Caco-2 (cell line): ENCODE results near the gene LMAN1L. TPM values are rescaled to one million over a fixed set of nuclear protein-coding genes. Genes with fewer than 3 reads are reported as not detected.
A peak's percentile ranks its signal among the peaks of the same experiment; 100 is the strongest.

Experiments used
- BruUV-seq: library from RNA; stranded (reverse); fragments of 400-500 nt; replicated peaks from 2 replicates; lab custom pipeline; 2021; lab: Mats Ljungman, UMichigan
- CTCF ChIA-PET: fragments of 300-600 bp; sonication (Branson Sonifier 250); formaldehyde crosslinking; loops from one replicate; lab custom pipeline; 2022; ENCODE audit warnings: antibody characterized with exemption; lab: Charles Lee
- POLR2A ChIA-PET: fragments of 300-600 bp; sonication (Branson Sonifier 250); formaldehyde crosslinking; loops from one replicate; lab custom pipeline; 2022; ENCODE audit warnings: antibody characterized with exemption; lab: Charles Lee
- DNase-seq, 2 experiments: peaks; one replicate each; pipeline versions ENCODE4 v3.0.0 to v3.0.0-alpha.2; 2020 to 2022
- H3K27me3 ChIP-seq: replicated peaks from 2 replicates; pipeline ENCODE4 v1.6.0; 2011; ENCODE audit warnings: low read length; ENCODE audit not compliant: control insufficient read depth, insufficient read depth
- H3K36me3 ChIP-seq: 2 replicates; pipeline ENCODE4 v1.5.1; 2011; ENCODE audit warnings: low read length; ENCODE audit not compliant: control insufficient read depth, insufficient read depth
- H3K4me1 ChIP-seq: fragments of 250-450 bp; sonication (Bioruptor Pico); 2 replicates; pipeline ENCODE4 v1.5.1; 2020; ENCODE audit warnings: mild to moderate bottlenecking
- H3K4me3 ChIP-seq: 2 replicates; pipeline ENCODE4 v1.5.1; 2011; ENCODE audit warnings: low read depth, mild to moderate bottlenecking, control low read depth, low read length
- H3K9me3 ChIP-seq: fragments of 250-450 bp; sonication (Bioruptor Pico); 2 replicates; pipeline ENCODE4 v1.5.1; 2020; ENCODE audit warnings: mild to moderate bottlenecking, moderate library complexity
- H3K27ac Mint-ChIP-seq: one replicate; pipeline ENCODE4 v1.8.0; 2022; ENCODE audit warnings: mixed read lengths; ENCODE audit not compliant: unreplicated experiment
- H3K27me3 Mint-ChIP-seq: one replicate; pipeline ENCODE4 v1.8.0; 2022; ENCODE audit warnings: mixed read lengths; ENCODE audit not compliant: insufficient read depth, unreplicated experiment
- H3K36me3 Mint-ChIP-seq: one replicate; pipeline ENCODE4 v1.8.0; 2022; ENCODE audit warnings: mild to moderate bottlenecking, mixed read lengths; ENCODE audit not compliant: insufficient read depth, unreplicated experiment
- H3K4me1 Mint-ChIP-seq: one replicate; pipeline ENCODE4 v1.8.0; 2022; ENCODE audit warnings: low read depth, mixed read lengths; ENCODE audit not compliant: unreplicated experiment
- H3K4me3 Mint-ChIP-seq: one replicate; pipeline ENCODE4 v1.8.0; 2022; ENCODE audit warnings: mild to moderate bottlenecking, moderate library complexity, mixed read lengths; ENCODE audit not compliant: unreplicated experiment
- H3K9me3 Mint-ChIP-seq: one replicate; pipeline ENCODE4 v1.8.0; 2022; ENCODE audit warnings: mixed read lengths; ENCODE audit not compliant: unreplicated experiment
- CTCF ChIP-seq, 2 experiments: fragments of 200-600 bp in 1 of 2; IDR thresholded peaks; 1 replicate in 1 of 2; 2 replicates in 1 of 2; pipeline versions ENCODE4 v1.5.1 to v1.8.0; 2011 to 2022; ENCODE audit warnings: antibody characterized with exemption in 1 of 2, control low read depth in 1 of 2, inconsistent platforms in 1 of 2, low read depth in 1 of 2, low read length in 1 of 2, mild to moderate bottlenecking in 1 of 2, moderate library complexity in 1 of 2; ENCODE audit not compliant: insufficient read depth in 1 of 2, severe bottlenecking in 1 of 2, unreplicated experiment in 1 of 2
- intact Hi-C: fragments of 100-400 bp; cut with micrococcal nuclease; formaldehyde crosslinking; loops from one replicate; pipeline ENCODE4 v1.10.0; 2022; ENCODE audit not compliant: unreplicated experiment
- total RNA-seq: library from RNA; stranded (reverse); gene quantifications from 2 replicates; pipeline ENCODE4 v1.2.3, GENCODE V29; 2022

LMAN1L gene
- total RNA-seq, 1 experiment from 2014 or later, result not detected

- H3K4me3 Mint-ChIP-seq, result no peak overlapping the region
- POLR2A ChIA-PET, result interaction anchor here (0.6 kb wide), 1 partner anchor 25 kb away, joined by 6 read pairs; no protein-coding TSS in a partner anchor
Measured at GRCh38 chr15:74838746-74839525, 26.3 kb downstream of the LMAN1L start.

GRCh38 chr15:74839526-74840395, 27.1 kb downstream of the LMAN1L start:
- no peaks in the 10 kb centered on the region for H3K9me3 ChIP-seq
- Mint-ChIP-seq H3K9me3 (no peaks in the 10 kb centered on the region), H3K4me1 (peaks cover 6% of the 10 kb centered on the region), H3K4me3 (no peak overlapping the region), H3K36me3 (peaks cover 21% of the 10 kb centered on the region), H3K27me3 (no peaks in the 10 kb centered on the region), H3K27ac (no peak overlapping the region)
- DNase-seq, result peak in 1 of 2 experiments; percentile 36
- peaks cover 13% of the 10 kb centered on the region for H3K4me1 ChIP-seq
- CTCF ChIA-PET, result interaction anchor here (0.6 to 1.6 kb wide), 4 partner anchors 13 to 69 kb away, joined by 3 to 6 read pairs (median 5); partner anchors contain the start of gene CPLX3
- no peaks in the 10 kb centered on the region for H3K27me3 ChIP-seq
- POLR2A ChIA-PET, result interaction anchor here (0.5 kb wide), 1 partner anchor 23 kb away, joined by 21 read pairs; no protein-coding TSS in a partner anchor
- BruUV-seq, result no TSS peak
- no peaks in the 10 kb centered on the region for H3K36me3 ChIP-seq
- intact Hi-C loops, result loop anchor here (5.0 kb wide), 1 partner anchor 113 kb away; no protein-coding TSS in a partner anchor
- no peak overlapping the region for H3K4me3 ChIP-seq
- peak in 1 of 2 experiments; percentile 28 for TF ChIP-seq CTCF (IDR thresholded peaks at IDR 0.05; ENCODE audit: insufficient read depth in 1 of 2, low read depth in 1 of 2, low read length in 1 of 2, severe bottlenecking in 1 of 2, unreplicated experiment in 1 of 2)

More at GRCh38 chr15:74838746-74839525, 26.3 kb downstream of the LMAN1L start:
- H3K9me3 Mint-ChIP-seq, result no peaks in the 10 kb centered on the region
- peaks cover 6% of the 10 kb centered on the region for H3K4me1 Mint-ChIP-seq
- H3K36me3 ChIP-seq, result no peaks in the 10 kb centered on the region
- H3K27me3 Mint-ChIP-seq, result no peaks in the 10 kb centered on the region
- no peaks in the 10 kb centered on the region for H3K9me3 ChIP-seq
- peaks cover 21% of the 10 kb centered on the region for H3K36me3 Mint-ChIP-seq
- CTCF ChIA-PET, result interaction anchor here (0.6 to 1.6 kb wide), 3 partner anchors 63 to 388 kb away, joined by 4 to 6 read pairs (median 5); no protein-coding TSS in a partner anchor
- no peak overlapping the region for H3K4me3 ChIP-seq
- peaks cover 9% of the 10 kb centered on the region for H3K4me1 ChIP-seq
- no peak overlapping the region for H3K27ac Mint-ChIP-seq
- intact Hi-C loops, result no loop called here
- DNase-seq, result no peak
- no peak for TF ChIP-seq CTCF (IDR thresholded peaks at IDR 0.05; ENCODE audit: insufficient read depth in 1 of 2, low read depth in 1 of 2, low read length in 1 of 2, severe bottlenecking in 1 of 2, unreplicated experiment in 1 of 2)
- BruUV-seq, result no TSS peak
- H3K27me3 ChIP-seq, result no peaks in the 10 kb centered on the region
